K562 (cell line): Measurements from ENCODE around the gene TTC22. TPM values are rescaled to one million over a fixed set of nuclear protein-coding genes. Genes with fewer than 3 reads are reported as not detected.

ENCODE experiments used
- PRMT5 ChIP-seq: sonication (generic); formaldehyde crosslinking; IDR thresholded peaks from 2 replicates; pipeline ENCODE4 v1.5.0; 2020; ENCODE audit warnings: missing genetic modification reagents
- ZNF239 ChIP-seq: fragments of 250-450 bp; sonication (Bioruptor Pico); IDR thresholded peaks from 2 replicates; pipeline ENCODE4 v1.4.0; 2020; ENCODE audit warnings: mild to moderate bottlenecking
- ZNF274 ChIP-seq: IDR thresholded peaks from 2 replicates; pipeline ENCODE4 v1.6.1; 2011; ENCODE audit warnings: low read depth, mild to moderate bottlenecking, low read length, moderate library complexity, borderline replicate concordance
- ZNF592 ChIP-seq: fragments of 450-650 bp; IDR thresholded peaks from 2 replicates; pipeline ENCODE4 v1.6.1; 2017; ENCODE audit warnings: antibody characterized with exemption, mild to moderate bottlenecking
- polyA plus RNA-seq, 8 experiments: library from polyadenylated mRNA; depleted of rRNA in 4 of 8; stranded (reverse) in 5 of 8; unstranded in 3 of 8; fragments of >200 nt; fragmentation: Nextera tagmentation in 2 of 8; fragmentation: Illumina TruSeq in 1 of 8; extraction: Ambion mirVana in 2 of 8; extraction: Trizol in 1 of 8; gene quantifications; 2 replicates each; pipeline versions ENCODE4 v1.2.1 to v1.2.3, GENCODE V29; 2011 to 2014; ENCODE audit warnings: inconsistent platforms in 1 of 8, missing spikeins in 1 of 8
- total RNA-seq, 7 experiments: library from RNA; depleted of rRNA in 6 of 7; stranded (reverse); fragments of >200 nt in 6 of 7; fragmentation: Illumina TruSeq in 2 of 7; extraction: Trizol in 2 of 7; gene quantifications; 2 replicates each; pipeline versions ENCODE4 v1.2.1 to v1.2.3, GENCODE V29; 2011 to 2021; ENCODE audit warnings: low replicate concordance in 1 of 7
- TF ChIP-seq, protein P1 (sequence below): fragments of 250-450 bp; sonication (Bioruptor Pico); IDR thresholded peaks from 2 replicates; pipeline ENCODE4 v1.5.0; 2021
- TF ChIP-seq, protein P2 (sequence below): IDR thresholded peaks from 3 replicates; pipeline ENCODE4 v1.6.1; 2011; ENCODE audit warnings: borderline replicate concordance, mild to moderate bottlenecking, moderate library complexity; ENCODE audit not compliant: insufficient read length; ENCODE audit errors: extremely low read depth

TTC22 gene
- total and polyA plus RNA-seq, 9 of the 15 experiments (the other 6 are each of a cell fraction or from before 2014, with no cell fraction given) = 0.07 TPM; not detected in 8

DNA sequence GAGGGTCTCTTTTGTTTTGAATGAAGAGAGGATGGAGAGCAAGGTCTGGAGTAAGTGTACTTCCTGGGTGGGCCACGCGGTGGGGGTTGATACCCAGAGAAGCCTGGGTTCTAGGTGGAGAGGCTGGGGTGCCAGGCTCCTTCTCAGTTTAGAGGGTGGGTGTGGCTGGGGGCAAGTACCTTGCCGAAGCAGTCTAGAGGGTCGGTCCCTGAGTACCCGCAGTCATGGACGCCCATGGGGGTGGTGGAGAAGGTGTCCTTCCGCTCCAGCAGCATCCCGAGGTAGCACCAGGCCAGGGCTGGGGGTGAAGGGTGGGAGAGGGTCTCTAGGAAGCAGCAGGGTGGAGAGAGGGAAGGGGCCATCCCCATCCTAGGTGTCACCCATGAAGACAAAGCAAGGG is 14.3 kb downstream of the TTC22 start (continued):
- no peak for TF ChIP-seq ZNF239 (CRISPR knock-in tag)
- no peak for TF ChIP-seq PRMT5
- TF ChIP-seq, protein P1, sequence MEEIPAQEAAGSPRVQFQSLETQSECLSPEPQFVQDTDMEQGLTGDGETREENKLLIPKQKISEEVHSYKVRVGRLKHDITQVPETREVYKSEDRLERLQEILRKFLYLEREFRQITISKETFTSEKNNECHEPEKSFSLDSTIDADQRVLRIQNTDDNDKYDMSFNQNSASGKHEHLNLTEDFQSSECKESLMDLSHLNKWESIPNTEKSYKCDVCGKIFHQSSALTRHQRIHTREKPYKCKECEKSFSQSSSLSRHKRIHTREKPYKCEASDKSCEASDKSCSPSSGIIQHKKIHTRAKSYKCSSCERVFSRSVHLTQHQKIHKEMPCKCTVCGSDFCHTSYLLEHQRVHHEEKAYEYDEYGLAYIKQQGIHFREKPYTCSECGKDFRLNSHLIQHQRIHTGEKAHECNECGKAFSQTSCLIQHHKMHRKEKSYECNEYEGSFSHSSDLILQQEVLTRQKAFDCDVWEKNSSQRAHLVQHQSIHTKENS (CRISPR knock-in tag) = no peak
- TF ChIP-seq, protein P2, sequence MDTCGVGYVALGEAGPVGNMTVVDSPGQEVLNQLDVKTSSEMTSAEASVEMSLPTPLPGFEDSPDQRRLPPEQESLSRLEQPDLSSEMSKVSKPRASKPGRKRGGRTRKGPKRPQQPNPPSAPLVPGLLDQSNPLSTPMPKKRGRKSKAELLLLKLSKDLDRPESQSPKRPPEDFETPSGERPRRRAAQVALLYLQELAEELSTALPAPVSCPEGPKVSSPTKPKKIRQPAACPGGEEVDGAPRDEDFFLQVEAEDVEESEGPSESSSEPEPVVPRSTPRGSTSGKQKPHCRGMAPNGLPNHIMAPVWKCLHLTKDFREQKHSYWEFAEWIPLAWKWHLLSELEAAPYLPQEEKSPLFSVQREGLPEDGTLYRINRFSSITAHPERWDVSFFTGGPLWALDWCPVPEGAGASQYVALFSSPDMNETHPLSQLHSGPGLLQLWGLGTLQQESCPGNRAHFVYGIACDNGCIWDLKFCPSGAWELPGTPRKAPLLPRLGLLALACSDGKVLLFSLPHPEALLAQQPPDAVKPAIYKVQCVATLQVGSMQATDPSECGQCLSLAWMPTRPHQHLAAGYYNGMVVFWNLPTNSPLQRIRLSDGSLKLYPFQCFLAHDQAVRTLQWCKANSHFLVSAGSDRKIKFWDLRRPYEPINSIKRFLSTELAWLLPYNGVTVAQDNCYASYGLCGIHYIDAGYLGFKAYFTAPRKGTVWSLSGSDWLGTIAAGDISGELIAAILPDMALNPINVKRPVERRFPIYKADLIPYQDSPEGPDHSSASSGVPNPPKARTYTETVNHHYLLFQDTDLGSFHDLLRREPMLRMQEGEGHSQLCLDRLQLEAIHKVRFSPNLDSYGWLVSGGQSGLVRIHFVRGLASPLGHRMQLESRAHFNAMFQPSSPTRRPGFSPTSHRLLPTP = no peak
- no peak for TF ChIP-seq ZNF274
- no peak for TF ChIP-seq ZNF592
